GM18873 (cell line): ENCODE results near the gene KRT10.
"Not testable (repeated sequence)": the region's sequence is repeated elsewhere in the genome, so short reads cannot be mapped to it uniquely, and the experiment has no call there.

Experiments
- ATAC-seq: cut with Tn5 transposase; IDR thresholded peaks from one replicate; pipeline ENCODE4 v1.9.1; 2021; ENCODE audit warnings: mild to moderate bottlenecking, moderate library complexity, moderate number of reproducible peaks; ENCODE audit not compliant: unreplicated experiment, low FRiP score

The KRT10 gene

DNA sequence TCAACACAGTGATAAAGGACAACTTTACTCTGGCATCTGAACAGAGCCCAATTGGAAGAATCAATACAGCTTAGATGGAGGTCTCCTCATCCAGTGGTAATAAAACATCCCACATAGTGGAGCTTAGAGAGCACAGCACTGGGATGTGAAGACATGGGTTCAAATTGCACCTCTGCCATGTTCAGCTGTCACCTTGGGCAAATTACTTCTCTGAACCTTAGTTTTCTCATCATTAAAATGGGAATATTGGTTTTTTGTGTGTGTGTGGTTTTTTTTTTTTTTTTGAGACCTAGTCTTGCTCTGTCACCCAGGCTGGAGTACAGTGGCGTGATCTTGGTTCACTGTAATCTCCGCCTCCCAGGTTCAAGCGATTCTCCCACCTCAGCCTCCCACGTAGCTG lies 13.6 kb upstream of the KRT10 start:
- ATAC-seq: no peak

DNA sequence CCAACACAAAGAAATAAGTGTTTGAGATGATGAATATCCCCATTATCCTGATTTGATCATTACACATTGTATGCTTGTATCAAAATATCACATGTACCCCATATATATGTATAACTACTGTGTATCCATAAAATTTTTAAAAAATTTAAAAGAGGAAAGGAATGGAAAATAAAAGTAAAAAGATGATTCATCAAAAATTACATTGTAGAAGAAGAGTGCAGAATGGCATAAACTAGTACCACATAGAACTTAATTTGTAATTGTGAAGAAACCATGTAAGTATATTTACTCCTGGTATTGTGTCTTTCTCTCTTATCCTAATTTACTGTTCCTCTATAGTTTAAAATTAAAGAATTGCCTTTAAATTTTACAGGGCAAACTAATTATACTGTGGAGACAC lies 11.5 kb upstream of the KRT10 start:
- ATAC-seq: no peak

DNA sequence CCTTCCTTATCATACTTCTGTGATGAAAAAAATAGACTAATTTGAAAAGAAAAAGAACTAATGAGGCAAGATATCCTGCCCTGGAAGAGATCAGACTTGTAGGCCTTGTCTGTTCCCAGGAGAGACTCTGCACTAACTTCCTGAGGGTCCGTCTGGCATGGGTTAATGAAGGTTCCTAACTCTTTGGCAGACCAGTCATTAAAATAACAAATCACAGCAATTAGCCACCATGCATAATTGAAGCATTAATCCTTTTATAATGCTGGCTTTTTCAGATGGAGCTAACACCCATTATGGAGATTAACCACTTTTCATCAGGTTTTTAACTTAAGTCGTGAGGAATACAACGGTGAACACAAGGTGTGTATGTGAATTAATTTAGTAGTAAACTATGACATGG lies 10.4 kb upstream of the KRT10 start:
- no peak for ATAC-seq

DNA sequence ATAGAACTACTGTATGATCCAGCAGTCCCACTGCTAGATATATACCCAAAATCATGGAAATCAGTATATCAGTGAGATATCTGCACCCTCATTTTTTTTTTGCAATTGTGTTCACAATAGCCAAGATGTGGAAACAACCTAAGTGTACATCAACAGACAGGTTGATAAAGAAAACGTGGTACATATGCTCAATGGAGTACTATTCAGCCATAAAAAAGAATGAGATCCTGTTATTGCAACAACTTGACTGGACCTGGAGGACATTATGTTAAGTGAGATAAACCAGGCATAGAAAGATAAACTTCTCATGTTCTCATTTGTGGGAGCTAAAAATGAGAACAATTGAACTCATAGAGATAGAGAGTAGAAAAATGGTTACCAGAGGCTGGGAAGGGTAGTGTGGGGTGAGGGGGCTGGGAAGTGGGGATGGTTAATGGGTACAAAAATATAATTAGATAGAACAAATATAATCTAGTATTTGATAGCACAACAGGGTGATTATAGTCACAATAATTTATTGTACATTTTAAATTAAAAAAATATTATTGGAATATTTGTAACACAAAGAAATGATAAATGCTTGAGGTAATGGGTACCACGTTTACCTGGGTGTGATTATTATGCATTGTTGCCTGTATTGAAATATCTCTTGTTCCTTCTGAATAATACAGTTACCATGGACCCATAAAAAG lies 7.8 kb upstream of the KRT10 start:
- no peak for ATAC-seq

DNA sequence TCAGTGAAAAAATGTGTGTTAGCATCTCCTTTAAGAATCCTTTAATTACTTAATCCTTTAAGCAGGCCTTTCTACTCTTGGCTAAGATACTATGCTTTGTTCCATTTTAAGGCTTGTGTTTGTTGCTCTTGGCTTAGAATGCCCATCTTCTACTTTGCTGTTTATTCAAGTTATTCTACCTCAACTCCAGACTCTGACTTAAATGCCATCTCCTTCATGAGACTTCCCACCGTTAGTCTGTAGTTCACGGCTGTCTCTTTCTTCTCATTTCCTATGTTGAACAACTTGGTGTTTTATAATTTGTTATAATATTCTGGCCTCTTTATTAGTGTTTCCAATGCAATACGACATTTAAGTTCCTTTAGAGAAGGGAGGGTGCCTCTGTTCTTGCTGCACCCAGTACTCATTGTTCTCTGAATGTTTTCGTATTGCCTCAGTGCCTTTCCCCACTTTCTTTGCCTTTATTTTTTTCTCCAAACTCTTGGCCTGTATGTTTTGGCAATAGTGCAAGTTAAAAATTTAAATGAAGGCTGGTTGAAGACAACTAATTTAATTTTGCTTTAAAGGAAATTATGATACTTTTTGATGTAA lies 6.1 kb upstream of the KRT10 start:
- no peak for ATAC-seq

DNA sequence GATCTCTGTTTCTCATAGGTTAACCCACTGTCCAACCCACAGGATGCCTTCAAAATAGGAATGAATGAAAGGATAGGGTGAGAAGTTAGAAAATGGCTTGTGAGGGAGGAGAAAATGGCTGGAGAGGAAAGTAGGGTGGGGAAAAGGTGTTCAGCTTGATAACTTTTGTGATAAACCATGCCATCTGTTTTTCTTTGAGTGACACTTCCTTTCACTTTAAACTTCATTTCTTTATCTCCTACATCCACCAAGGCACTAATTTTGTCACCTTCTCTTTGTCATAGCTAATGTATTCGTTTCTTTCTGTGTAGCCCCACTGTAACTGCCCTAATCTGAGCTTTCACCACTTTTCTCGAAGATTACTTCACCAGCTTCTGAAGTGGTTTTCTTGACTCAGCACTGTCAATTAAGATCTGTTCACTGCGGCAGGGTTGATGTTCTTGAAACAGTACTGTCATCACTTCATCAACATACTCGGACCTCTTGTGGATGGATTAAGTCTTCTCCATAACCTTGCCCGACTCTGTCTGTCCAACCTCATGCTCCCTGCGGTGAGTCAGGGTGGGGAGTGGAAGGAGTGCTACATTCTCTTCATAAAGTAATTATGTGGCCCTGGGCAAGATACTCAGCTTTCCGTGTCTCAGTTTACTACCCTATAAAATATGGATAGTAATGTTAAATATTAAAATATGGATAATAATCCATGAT lies 5.5 kb upstream of the KRT10 start:
- ATAC-seq: no peak

DNA sequence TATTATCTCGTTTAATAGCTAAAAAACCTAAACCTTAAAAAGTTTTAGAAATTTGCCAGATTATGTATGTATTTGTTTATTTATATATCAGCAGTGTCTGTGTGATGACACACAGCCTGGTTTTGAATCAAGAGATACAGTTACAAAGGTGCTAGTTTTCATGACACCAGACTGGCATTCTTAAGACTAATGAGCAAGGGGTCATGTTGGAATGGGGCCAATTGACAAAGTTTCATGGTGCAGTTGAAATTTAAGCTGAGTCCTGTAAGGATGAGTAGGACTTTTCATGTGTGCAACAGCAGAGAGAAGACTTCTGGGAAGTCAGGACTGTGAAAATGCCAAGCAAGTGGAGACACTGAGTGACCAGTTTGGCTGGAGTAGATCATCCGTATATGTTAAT lies 3.2 kb upstream of the KRT10 start:
- ATAC-seq: no peak

DNA sequence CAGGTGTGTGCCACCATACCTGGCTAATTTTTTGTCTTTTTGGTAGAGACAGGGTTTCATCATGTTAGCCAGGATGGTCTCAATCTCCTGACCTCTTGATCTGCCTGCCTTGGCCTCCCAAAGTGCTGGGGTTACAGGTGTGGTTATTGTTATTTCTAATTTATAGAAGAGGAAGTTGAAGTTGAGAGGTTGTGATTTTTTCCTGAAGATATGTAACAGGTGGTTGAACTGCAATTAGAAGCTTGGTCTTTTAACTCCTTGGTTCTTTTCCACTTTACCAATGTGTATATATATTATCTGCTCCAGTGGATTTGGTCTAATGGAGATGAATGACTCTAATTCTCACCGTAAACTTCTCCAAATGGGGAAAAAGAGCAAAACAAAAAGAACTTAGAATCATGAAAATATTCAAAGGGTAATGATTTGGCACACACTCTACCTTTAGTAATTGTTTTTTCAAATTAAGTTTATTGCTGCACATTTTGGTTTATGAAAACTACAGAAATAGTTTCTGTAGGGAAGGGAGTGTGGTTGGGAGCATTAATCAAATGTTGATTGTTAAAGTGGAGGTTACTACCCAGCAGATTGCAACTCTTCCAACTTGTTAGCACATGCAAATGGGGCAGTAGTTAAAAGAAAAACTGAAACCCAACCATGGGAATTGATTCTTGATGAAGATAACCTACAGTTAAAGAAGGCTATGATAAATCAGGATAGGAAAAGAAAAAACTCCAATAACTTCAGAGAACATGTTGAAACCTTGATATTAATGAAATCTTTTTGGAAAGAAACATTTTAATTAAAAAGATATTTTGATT lies 1.8 kb upstream of the KRT10 start:
- ATAC-seq: no peak

DNA sequence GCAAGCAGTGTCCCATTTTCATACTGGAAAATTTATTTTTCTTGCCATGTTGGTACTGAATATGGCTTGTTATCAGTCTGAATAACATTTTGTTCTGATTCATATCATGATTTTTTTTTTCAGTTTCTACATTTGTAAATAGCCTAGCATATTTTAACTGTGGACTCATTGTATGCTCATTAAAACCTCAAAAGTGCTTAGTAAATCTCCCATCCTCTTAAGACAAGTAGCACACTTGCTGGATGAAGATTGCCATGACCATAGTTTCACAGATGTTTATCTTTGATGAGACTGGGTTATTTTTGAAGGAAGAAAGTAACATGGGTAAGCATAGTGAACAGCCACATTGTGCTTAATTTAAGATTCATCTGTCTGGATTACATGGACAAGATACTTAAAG lies 878 bp downstream of the KRT10 start:
- no peak for ATAC-seq

DNA sequence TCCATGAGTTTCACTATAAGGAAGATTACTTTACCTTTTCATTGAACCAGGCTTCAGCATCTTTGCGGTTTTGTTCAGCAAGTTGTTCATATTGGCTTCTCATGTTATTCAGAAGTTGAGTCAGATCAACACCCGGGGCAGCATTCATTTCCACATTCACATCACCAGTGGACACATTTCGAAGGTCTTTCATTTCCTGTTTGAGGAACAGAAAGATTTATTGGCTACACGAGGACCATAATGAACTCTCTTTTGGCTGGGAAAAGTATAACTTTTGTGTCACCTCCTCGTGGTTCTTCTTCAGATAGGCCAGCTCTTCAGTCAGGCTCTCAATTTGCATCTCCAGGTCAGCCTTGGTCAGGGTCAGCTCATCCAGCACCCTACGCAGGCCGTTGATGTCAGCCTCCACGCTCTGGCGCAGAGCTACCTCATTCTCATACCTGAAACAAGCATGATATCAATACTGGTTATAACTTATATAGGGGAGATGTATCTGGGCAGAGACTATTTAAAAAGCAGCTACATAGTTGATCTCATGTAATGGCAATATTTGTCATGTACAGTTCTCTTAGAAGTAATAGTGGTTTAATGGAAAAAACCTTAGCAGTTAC lies 2.1 kb downstream of the KRT10 start:
- ATAC-seq: no peak

DNA sequence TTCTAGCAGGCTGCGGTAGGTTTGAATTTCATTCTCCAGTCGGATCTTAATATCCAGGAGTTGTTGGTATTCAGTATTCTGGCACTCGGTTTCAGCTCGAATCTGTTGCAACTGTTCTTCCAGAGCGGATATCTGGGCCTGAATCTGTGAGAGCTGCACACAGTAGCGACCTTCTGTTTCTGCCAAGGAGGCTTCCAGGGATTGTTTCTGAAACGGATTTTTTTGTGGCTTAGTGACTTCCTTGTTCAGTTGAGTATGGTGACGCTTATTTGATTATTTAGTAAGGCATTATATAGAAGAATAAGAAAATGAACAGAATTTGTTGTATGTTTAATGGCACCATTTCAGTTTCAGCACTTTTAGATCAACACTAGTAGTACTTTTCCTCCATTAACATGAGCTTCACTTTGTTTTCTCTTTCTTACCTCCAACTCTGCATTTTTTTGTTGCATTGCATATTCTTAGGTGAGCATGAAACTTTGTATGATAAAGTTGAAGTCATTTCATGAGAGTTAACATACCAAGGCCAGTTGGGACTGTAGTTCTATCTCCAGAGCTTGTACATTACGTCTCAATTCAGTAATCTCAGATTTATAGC lies 2.8 kb downstream of the KRT10 start:
- ATAC-seq: no peak

DNA sequence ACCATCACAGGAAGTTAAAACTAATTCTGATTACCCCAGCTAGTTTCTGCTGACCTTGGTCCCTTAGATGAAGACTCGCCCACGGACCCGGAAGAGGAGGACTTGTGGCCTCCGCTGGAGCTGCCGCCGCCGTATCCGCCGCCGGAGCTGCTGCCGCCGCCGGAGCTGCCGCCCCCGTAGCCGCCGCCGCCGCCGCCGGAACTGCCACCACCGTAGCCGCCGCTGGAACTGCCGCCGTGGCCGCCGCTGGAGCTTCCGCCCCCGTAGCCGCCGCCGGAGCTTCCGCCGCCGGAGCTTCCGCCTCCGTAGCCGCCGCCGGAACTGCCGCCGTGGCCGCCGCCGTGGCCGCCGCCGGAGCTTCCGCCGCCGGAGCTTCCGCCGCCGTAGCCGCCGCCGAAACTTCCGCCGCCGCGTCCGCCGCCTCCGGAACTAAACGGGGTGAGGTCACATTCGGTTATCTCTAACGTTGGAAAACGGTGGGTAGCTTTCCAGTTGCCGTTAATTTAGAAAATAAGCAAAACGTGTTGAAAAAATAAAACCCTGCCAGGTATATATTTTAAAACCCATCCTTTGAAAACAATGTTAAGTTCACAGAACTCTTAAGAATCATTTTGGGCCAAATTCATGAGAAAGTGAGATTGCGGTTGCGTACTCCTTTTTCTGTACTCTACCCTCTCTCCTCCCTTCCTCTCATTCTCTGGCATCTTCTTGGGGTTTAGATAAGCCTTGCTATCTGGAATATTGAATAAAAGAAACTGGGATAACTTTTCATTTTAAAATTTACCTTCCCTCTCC lies 3.5 kb downstream of the KRT10 start:
- ATAC-seq: no peak

DNA sequence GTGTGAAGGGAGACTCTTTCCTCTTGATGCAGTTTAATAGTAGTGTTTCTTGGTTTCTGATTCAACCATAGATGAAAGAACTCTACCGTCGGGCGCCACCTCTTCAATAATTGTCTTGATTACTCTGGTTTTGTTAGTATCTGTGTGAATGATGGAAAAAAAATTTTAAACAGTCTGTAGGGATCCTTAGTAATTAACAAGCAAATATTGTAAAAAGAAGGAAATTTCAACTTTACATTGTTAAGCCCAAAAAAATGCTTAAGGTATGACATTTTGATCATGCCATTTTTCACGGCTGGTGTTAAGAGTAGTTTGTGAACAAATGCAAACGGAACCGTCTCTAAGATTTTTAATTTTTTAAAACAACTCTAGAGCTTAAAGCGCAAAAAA lies 4.1 kb downstream of the KRT10 start:
- ATAC-seq: no peak

DNA sequence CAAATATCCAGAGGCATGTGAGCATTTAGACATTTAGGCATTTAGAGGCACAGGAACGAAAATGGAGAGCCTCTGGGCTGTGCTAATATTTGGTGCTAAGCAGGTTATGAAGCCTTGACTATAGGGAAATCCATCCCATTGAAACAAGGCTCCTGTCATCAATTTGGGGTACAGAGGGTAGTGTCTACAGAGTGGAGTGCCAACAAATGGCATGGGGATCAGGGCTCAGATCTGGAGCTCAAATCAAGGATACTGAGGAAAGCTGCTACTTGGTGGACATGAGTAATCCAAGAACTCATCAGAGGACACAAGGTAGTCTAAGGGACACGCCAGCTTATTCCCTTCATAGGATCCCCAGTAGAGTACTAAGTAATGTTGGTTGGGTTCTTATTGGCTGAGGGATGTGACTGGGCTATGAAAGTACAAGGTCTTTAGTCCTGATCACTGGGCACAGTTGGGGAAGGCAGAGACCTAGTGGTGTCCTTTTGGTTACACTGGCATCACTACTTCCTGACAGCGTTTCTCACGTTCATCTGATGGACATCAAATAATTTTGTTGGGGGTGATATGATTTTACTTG lies 5.2 kb downstream of the KRT10 start:
- ATAC-seq: no peak

DNA sequence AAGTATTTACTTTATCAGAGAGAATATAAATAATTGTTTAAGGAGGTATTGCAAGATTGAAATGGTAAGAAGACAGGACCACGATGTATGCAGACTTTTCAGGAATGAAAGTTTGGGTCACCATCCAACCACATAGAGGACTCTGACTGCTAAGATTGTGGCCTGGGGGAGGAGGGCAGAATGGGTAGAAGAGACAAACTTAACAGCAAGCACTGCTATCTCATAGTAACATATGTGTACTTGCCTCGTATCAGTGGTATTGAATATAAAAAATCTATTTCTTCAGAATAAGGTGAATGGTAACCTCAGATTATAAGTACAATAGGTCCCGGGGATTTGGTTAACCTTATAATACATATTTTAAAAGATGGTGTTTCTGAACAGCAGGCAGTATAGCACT lies 5.8 kb downstream of the KRT10 start:
- no peak for ATAC-seq

DNA sequence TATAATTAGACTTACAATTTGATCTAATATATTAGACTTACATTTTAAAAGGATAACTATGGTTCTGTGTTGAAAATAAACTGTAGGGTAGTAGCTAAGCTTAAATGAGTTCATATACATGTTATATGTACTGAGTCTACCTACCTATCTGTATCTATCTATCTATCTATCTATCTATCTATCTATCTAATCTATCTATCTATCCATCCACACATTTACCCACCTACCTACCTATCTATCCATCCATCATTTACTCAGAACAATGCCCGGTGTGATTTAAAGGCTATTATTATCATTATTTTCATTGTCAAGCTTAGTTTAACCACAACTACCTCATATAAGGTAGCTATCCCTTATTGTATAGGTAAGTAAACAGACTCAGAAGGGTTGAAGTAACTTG lies 7.0 kb downstream of the KRT10 start:
- no peak for ATAC-seq

DNA sequence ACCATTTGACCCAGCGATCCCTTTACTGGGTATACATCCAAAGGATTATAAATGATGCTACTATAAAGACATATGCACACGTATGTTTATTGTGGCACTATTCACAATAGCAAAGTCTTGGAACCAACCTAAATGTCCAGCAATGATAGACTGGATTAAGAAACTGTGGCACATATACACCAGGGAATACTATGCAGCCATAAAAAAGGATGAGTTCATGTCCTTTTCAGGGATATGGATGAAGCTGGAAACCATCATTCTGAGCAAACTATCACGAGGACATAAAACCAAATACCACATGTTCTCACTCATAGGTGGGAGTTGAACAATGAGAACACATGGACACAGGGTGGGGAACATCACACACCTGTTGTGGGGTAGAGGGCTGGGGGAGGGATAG lies 7.8 kb downstream of the KRT10 start:
- ATAC-seq: not testable (repeated sequence)

DNA sequence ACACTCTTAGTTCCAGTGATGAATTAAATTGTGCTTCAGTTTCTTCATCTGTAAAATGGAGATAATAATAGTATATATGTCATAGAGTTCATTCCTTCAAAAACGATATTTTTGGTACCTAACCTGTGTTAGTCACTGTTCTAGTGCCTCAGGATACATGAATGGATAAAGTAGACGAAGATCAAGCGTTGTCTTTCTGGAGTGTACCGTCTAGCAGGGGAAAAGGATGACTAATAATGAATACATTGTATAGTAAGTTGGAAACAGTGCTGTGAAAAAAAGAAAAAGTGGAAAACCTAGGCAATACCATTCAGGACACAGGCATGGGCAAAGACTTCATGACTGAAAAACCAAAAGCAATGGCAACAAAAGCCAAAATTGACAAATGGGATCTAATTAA lies 8.6 kb downstream of the KRT10 start:
- ATAC-seq: no peak

DNA sequence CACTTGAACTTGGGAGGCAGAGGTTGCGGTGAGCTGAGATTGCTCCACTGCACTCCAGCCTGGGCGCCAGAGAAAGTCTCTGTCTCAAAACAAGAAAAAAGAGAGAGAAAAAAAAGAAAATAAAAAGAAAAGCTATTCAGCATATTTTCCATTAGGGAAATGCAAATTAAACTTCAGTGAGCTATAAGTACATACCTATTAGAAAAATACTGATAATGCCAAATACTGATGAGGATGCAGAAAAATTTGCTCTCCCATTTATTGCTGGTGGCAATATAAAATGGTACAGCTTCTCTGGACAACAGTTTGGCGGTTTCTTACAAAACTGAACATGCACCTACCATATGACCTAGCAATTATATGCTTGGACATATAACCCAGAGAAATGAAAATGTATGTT lies 9.8 kb downstream of the KRT10 start:
- no peak for ATAC-seq
